NT2/D1 (cell line): Measurements from ENCODE around the gene SNRNP70.
"Not testable (repeated sequence)": the region's sequence is repeated elsewhere in the genome, so short reads cannot be mapped to it uniquely, and the experiment has no call there.

ENCODE experiments used
- SUZ12 ChIP-seq: IDR thresholded peaks from 2 replicates; pipeline ENCODE4 v1.6.1; 2011; ENCODE audit not compliant: insufficient read length, insufficient read depth; ENCODE audit errors: extremely low read depth
- YY1 ChIP-seq: IDR thresholded peaks from 2 replicates; pipeline ENCODE4 v1.6.1; 2011; ENCODE audit not compliant: insufficient read length, insufficient read depth
- ZNF274 ChIP-seq: IDR thresholded peaks from 2 replicates; pipeline ENCODE4 v1.6.1; 2011; ENCODE audit warnings: mild to moderate bottlenecking, low read depth, low read length

DNA sequence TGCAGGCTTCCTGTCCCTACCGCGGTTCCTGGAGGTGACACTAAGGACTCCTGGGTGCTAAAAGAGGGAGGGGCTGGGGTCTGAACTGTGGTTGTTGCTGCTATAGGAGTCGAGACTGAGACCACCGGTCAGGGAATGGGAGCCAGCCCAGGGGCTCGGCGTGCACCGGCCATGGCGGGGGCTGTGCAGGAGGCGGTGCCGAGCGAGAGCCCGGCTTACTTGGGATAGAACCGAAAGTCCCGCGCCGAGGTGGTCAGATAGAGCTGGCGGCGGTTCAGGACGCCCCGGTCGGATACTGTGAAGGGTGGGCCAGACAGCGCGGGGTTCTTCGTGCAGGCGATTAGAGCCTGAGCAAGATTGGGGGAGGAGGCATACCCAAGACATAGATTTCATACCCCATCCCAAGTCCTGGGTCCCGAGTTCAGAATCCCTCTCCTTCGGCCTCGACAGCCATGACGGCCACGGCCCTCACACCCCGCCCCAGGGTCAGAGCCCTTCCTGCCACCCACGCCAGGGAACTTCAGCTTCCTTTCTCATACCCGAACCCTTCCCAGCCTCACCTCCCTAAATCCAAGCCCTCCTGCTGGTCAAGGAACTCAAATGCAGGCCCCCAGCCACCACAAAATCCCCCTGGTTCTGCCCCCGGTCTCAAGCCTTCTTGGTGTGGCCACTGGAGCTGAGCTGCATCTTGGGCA is 28.2 kb upstream of the SNRNP70 start:
- TF ChIP-seq ZNF274, YY1, SUZ12: not testable (repeated sequence)
